ENCODE data around the gene TTC33. TPM values are rescaled to one million over a fixed set of nuclear protein-coding genes. Genes with fewer than 3 reads are reported as not detected.

Gene TTC33
- total and polyA plus RNA-seq, 12 donors = 6.4 to 20.1 (median 17.5) TPM

GRCh38 chr5:40483316-40483715 lies 272.4 kb downstream of the TTC33 start:
- no peak for TF ChIP-seq CTCF (IDR thresholded peaks at IDR 0.05)

GRCh38 chr5:40481241-40481640 lies 274.5 kb downstream of the TTC33 start:
- H3K4me3 ChIP-seq = no peak overlapping the region
- no peaks in the 10 kb centered on the region for H3K27me3 ChIP-seq
- no peak for TF ChIP-seq CTCF (IDR thresholded peaks at IDR 0.05)
- no peaks in the 10 kb centered on the region for H3K36me3 ChIP-seq
- 90 to 94% methylated on average over 2 of the region's 2 CpGs for WGBS, 2 donors
- ATAC-seq (no peak), DNase-seq (no peak)
- intact Hi-C loops (cut with DNase I) = no loop called here
- H3K27ac ChIP-seq = no peak overlapping the region
- H3K9me3 ChIP-seq = peaks cover 0 to 16% (median 0%) of the 10 kb centered on the region in 11 donors
- peaks cover 0 to 24% (median 0%) of the 10 kb centered on the region in 9 donors for H3K4me1 ChIP-seq

More at GRCh38 chr5:40483316-40483715, 272.4 kb downstream of the TTC33 start:
- intact Hi-C loops (cut with DNase I) = no loop called here
- no peaks in the 10 kb centered on the region for H3K36me3 ChIP-seq
- H3K4me1 ChIP-seq = peaks cover 0 to 43% (median 0%) of the 10 kb centered on the region in 9 donors
- no peak overlapping the region for H3K27ac ChIP-seq
- no peaks in the 10 kb centered on the region for H3K27me3 ChIP-seq
- peaks cover 0 to 16% (median 0%) of the 10 kb centered on the region in 11 donors for H3K9me3 ChIP-seq
- no peak for ATAC-seq
- no peak overlapping the region for H3K4me3 ChIP-seq
- DNase-seq = no peak

- intact Hi-C loops (cut with DNase I) = no loop called here
- no peak for DNase-seq
- Histone ChIP-seq H3K9me3 (peaks cover 0 to 16% (median 0%) of the 10 kb centered on the region in 11 donors), H3K27ac (no peak overlapping the region), H3K4me1 (peaks cover 0 to 16% (median 0%) of the 10 kb centered on the region in 9 donors), H3K36me3 (no peaks in the 10 kb centered on the region), H3K4me3 (no peak overlapping the region), H3K27me3 (no peaks in the 10 kb centered on the region)
- ATAC-seq = no peak
- no peak for TF ChIP-seq CTCF (IDR thresholded peaks at IDR 0.05)
- WGBS, 2 donors = 64 to 78% methylated on average over 2 of the region's 2 CpGs
Observed at GRCh38 chr5:40480392-40480791, 275.4 kb downstream of the TTC33 start.

GRCh38 chr5:40479939-40480338 lies 275.8 kb downstream of the TTC33 start:
- Histone ChIP-seq H3K4me1 (peaks cover 0 to 11% (median 0%) of the 10 kb centered on the region in 9 donors), H3K36me3 (no peaks in the 10 kb centered on the region), H3K27me3 (no peaks in the 10 kb centered on the region), H3K9me3 (peaks cover 0 to 16% (median 0%) of the 10 kb centered on the region in 11 donors), H3K27ac (no peak overlapping the region), H3K4me3 (no peak overlapping the region)
- DNase-seq (no peak), ATAC-seq (no peak)
- no peak for TF ChIP-seq CTCF (IDR thresholded peaks at IDR 0.05)
- intact Hi-C loops (cut with DNase I) = no loop called here
- WGBS, 2 donors = 43 to 44% methylated on average over 3 of the region's 3 CpGs

Measured in heart right ventricle (tissue), 16 donors.